ENCODE data around the gene DIABLO. TPM values are rescaled to one million over a fixed set of nuclear protein-coding genes. Genes with fewer than 3 reads are reported as not detected.

DIABLO gene
- total RNA-seq, 1 experiment from 2014 or later = 60.1 TPM

GRCh38 chr12:122225683-122226365, at the start of gene DIABLO (continued):
- no peak for TF ChIP-seq CTCF (IDR thresholded peaks at IDR 0.05 in 2 of 3, conservative IDR thresholded peaks at IDR 0.05 in 1 of 3; ENCODE audit: borderline replicate concordance in 1 of 3, insufficient read depth in 1 of 3, low read depth in 2 of 3, low read length in 2 of 3)
- no peak for TF ChIP-seq ZFX (IDR thresholded peaks at IDR 0.05)
- TF ChIP-seq CBX3 (IDR thresholded peaks at IDR 0.05; ENCODE audit: low read depth) = no peak; the same call in none of the 2 replicates
- TF ChIP-seq SIN3A (IDR thresholded peaks at IDR 0.05; ENCODE audit: low read depth) = peak; percentile 93
- peak; percentile 83 for TF ChIP-seq EGR1 (IDR thresholded peaks at IDR 0.05; ENCODE audit: low read depth)
- TF ChIP-seq RAD21 (IDR thresholded peaks at IDR 0.05; ENCODE audit: low read depth) = no peak

GRCh38 chr12:122275459-122275858, 49.6 kb upstream of the DIABLO start:
- no peaks in the 10 kb centered on the region for H3K27me3 ChIP-seq (ENCODE audit: insufficient read depth, low read length)
- DNase-seq (ENCODE audit: low read depth, low spot score) (no peak), ATAC-seq (no peak)
- H3K4me1 ChIP-seq (ENCODE audit: control insufficient read depth in 1 of 2, insufficient read depth in 2 of 2, low read length in 2 of 2) = no peaks in the 10 kb centered on the region
- H3K9ac ChIP-seq (ENCODE audit: low read length) = no peak overlapping the region
- no peak overlapping the region for H3K4me3 ChIP-seq (replicated peaks in 1 of 2; ENCODE audit: low read depth in 1 of 2, low read length in 2 of 2)
- H3K27ac ChIP-seq (ENCODE audit: low read depth, low read length) = no peak overlapping the region
- RAD21 ChIA-PET (ENCODE audit: low non-redundant PET in 1 of 2, low total read pairs in 2 of 2, uncharacterized antibody in 2 of 2, unreplicated experiment in 2 of 2) = no interaction called here
- no TSS peak for BruUV-seq (replicated peaks)
- no peaks in the 10 kb centered on the region for H4K20me1 ChIP-seq (ENCODE audit: insufficient read depth)
- intact Hi-C loops (cut with micrococcal nuclease) = no loop called here
- no peaks in the 10 kb centered on the region for H3K9me3 ChIP-seq (ENCODE audit: control insufficient read depth in 1 of 2, insufficient read depth in 1 of 2, low read depth in 1 of 2, low read length in 2 of 2)
- CTCF ChIA-PET = no interaction called here
- POLR2A ChIA-PET = no interaction called here
- H2AFZ ChIP-seq (ENCODE audit: low read depth, low read length, poor library complexity, severe bottlenecking) = no peak overlapping the region
- H3K9me2 ChIP-seq (ENCODE audit: insufficient read depth) = no peaks in the 10 kb centered on the region
- H3K79me2 ChIP-seq (ENCODE audit: insufficient read depth, low read length) = no peaks in the 10 kb centered on the region
- no peak overlapping the region for H3K4me2 ChIP-seq (ENCODE audit: low read length)
- H3K36me3 ChIP-seq (ENCODE audit: control insufficient read depth in 1 of 2, insufficient read depth in 2 of 2, low read length in 2 of 2) = peaks cover 4 to 11% of the 10 kb centered on the region in 2 experiments; a peak in 3 of 4 replicates
- TF ChIP-seq SP1 (IDR thresholded peaks at IDR 0.05; ENCODE audit: low read depth) (no peak), TCF7L2 (IDR thresholded peaks at IDR 0.05; ENCODE audit: borderline replicate concordance, extremely low read depth, insufficient read depth, insufficient read length) (no peak), EGR1 (IDR thresholded peaks at IDR 0.05; ENCODE audit: low read depth) (no peak), CEBPB (IDR thresholded peaks at IDR 0.05; ENCODE audit: low read depth) (no peak), ZNF274 (IDR thresholded peaks at IDR 0.05; ENCODE audit: low read depth, low read length) (no peak), EZH2 (IDR thresholded peaks at IDR 0.05) (no peak), SIN3A (IDR thresholded peaks at IDR 0.05; ENCODE audit: low read depth) (no peak), FOSL1 (IDR thresholded peaks at IDR 0.05; ENCODE audit: low read depth) (no peak), RAD21 (IDR thresholded peaks at IDR 0.05; ENCODE audit: low read depth) (no peak), ZBTB33 (IDR thresholded peaks at IDR 0.05; ENCODE audit: extremely low read depth, insufficient replicate concordance, low read length) (no peak), CTCF (IDR thresholded peaks at IDR 0.05 in 2 of 3, conservative IDR thresholded peaks at IDR 0.05 in 1 of 3; ENCODE audit: borderline replicate concordance in 1 of 3, insufficient read depth in 1 of 3, low read depth in 2 of 3, low read length in 2 of 3) (no peak), ZFX (IDR thresholded peaks at IDR 0.05) (no peak), SRF (IDR thresholded peaks at IDR 0.05; ENCODE audit: low read depth) (no peak), EZH2phosphoT487 (IDR thresholded peaks at IDR 0.05; ENCODE audit: borderline replicate concordance) (no peak)

All from HCT116 (cell line).